Measurements from ENCODE around the gene PLEKHA7.

The PLEKHA7 gene

GRCh38 chr11:16976379-16976778 is 37.8 kb downstream of the PLEKHA7 start:
- no peak overlapping the region for H3K4me3 ChIP-seq (ENCODE audit: low read depth, low read length)
- H3K36me3 ChIP-seq (replicated peaks) = no peaks in the 10 kb centered on the region
- H3K27ac ChIP-seq = no peak overlapping the region
- no peak for TF ChIP-seq CTCF (IDR thresholded peaks at IDR 0.05; ENCODE audit: low read depth, low read length, missing control alignments)
- DNase-seq = no peak
- no peaks in the 10 kb centered on the region for H3K27me3 ChIP-seq (replicated peaks)
- in situ Hi-C loops (cut with HindIII; ENCODE audit: low pct_ligation_motif_present, low sequenced_read_pairs) = no loop called here

- no peak for TF ChIP-seq CTCF (IDR thresholded peaks at IDR 0.05; ENCODE audit: low read depth, low read length, missing control alignments)
- Histone ChIP-seq H3K4me3 (ENCODE audit: low read depth, low read length) (no peak overlapping the region), H3K36me3 (replicated peaks) (no peaks in the 10 kb centered on the region), H3K27me3 (replicated peaks) (no peaks in the 10 kb centered on the region), H3K27ac (no peak overlapping the region)
- in situ Hi-C loops (cut with HindIII; ENCODE audit: low pct_ligation_motif_present, low sequenced_read_pairs) = no loop called here
- DNase-seq = no peak
Measured at GRCh38 chr11:16975906-16976305, 38.3 kb downstream of the PLEKHA7 start.

- in situ Hi-C loops (cut with HindIII; ENCODE audit: low pct_ligation_motif_present, low sequenced_read_pairs) = no loop called here
- H3K4me3 ChIP-seq (ENCODE audit: low read depth, low read length) = no peak overlapping the region
- H3K27me3 ChIP-seq (replicated peaks) = no peaks in the 10 kb centered on the region
- H3K36me3 ChIP-seq (replicated peaks) = no peaks in the 10 kb centered on the region
- no peak overlapping the region for H3K27ac ChIP-seq
- TF ChIP-seq CTCF (IDR thresholded peaks at IDR 0.05; ENCODE audit: low read depth, low read length, missing control alignments) = no peak
- DNase-seq = no peak
Measured at GRCh38 chr11:16973338-16973964, 40.8 kb downstream of the PLEKHA7 start.

GRCh38 chr11:16969010-16969999 is 44.9 kb downstream of the PLEKHA7 start:
- H3K27ac ChIP-seq = no peak overlapping the region
- no peak for DNase-seq
- in situ Hi-C loops (cut with HindIII; ENCODE audit: low pct_ligation_motif_present, low sequenced_read_pairs) = no loop called here
- H3K27me3 ChIP-seq (replicated peaks) = no peaks in the 10 kb centered on the region
- no peak overlapping the region for H3K4me3 ChIP-seq (ENCODE audit: low read depth, low read length)
- no peak for TF ChIP-seq CTCF (IDR thresholded peaks at IDR 0.05; ENCODE audit: low read depth, low read length, missing control alignments)
- no peaks in the 10 kb centered on the region for H3K36me3 ChIP-seq (replicated peaks)

GRCh38 chr11:16968196-16968595 is 46.0 kb downstream of the PLEKHA7 start:
- no peaks in the 10 kb centered on the region for H3K27me3 ChIP-seq (replicated peaks)

More at GRCh38 chr11:16968196-16968595, 46.0 kb downstream of the PLEKHA7 start:
- H3K4me3 ChIP-seq (ENCODE audit: low read depth, low read length) = no peak overlapping the region
- no peak overlapping the region for H3K27ac ChIP-seq
- in situ Hi-C loops (cut with HindIII; ENCODE audit: low pct_ligation_motif_present, low sequenced_read_pairs) = no loop called here
- TF ChIP-seq CTCF (IDR thresholded peaks at IDR 0.05; ENCODE audit: low read depth, low read length, missing control alignments) = no peak
- H3K36me3 ChIP-seq (replicated peaks) = no peaks in the 10 kb centered on the region
- DNase-seq = no peak
